Measurements from ENCODE around the gene LIG1.

The LIG1 gene

GRCh38 chr19:48122421-48122820 lies 47.7 kb downstream of the LIG1 start:
- TF ChIP-seq CTCF (conservative IDR thresholded peaks at IDR 0.05), result no peak
- peak overlapping the region; percentile 20; the same call in 1 of the 2 replicates for H3K27ac ChIP-seq

GRCh38 chr19:48121909-48122371 lies 48.2 kb downstream of the LIG1 start:
- peak overlapping the region; percentile 20; the same call in 1 of the 2 replicates for H3K27ac ChIP-seq
- TF ChIP-seq CTCF (conservative IDR thresholded peaks at IDR 0.05), result no peak

GRCh38 chr19:48121066-48121465 lies 49.1 kb downstream of the LIG1 start:
- no peak overlapping the region for H3K27ac ChIP-seq

GRCh38 chr19:48120505-48120904 lies 49.6 kb downstream of the LIG1 start:
- no peak for TF ChIP-seq CTCF (conservative IDR thresholded peaks at IDR 0.05)
- no peak overlapping the region for H3K27ac ChIP-seq

More at GRCh38 chr19:48121066-48121465, 49.1 kb downstream of the LIG1 start:
- no peak for TF ChIP-seq CTCF (conservative IDR thresholded peaks at IDR 0.05)

GRCh38 chr19:48118131-48118517 lies 52.0 kb downstream of the LIG1 start:
- no peak for TF ChIP-seq CTCF (conservative IDR thresholded peaks at IDR 0.05)
- H3K27ac ChIP-seq, result no peak overlapping the region

GRCh38 chr19:48117515-48118130 lies 52.5 kb downstream of the LIG1 start:
- H3K27ac ChIP-seq, result no peak overlapping the region
- TF ChIP-seq CTCF (conservative IDR thresholded peaks at IDR 0.05), result no peak

- no peak for TF ChIP-seq CTCF (conservative IDR thresholded peaks at IDR 0.05)
- no peak overlapping the region for H3K27ac ChIP-seq
Measured at GRCh38 chr19:48113190-48113917, 56.8 kb downstream of the LIG1 start.

Data from VCaP (cell line).